Transverse colon (tissue), 4 donors: ENCODE measurements around the gene TFPI2. TPM values are rescaled to one million over a fixed set of nuclear protein-coding genes. Genes with fewer than 3 reads are reported as not detected.

ENCODE experiments used
- DNase-seq: peaks from one replicate; pipeline ENCODE4 v3.0.0-alpha.2; 2019
- H3K27ac ChIP-seq, 4 donors: fragments of 200-600 bp; sonication (generic); 2 replicates each; pipeline ENCODE4 v1.5.1; 2016 to 2018; ENCODE audit warnings: inconsistent platforms in 4 of 4
- H3K27me3 ChIP-seq: fragments of 200-600 bp; sonication (generic); 2 replicates; pipeline ENCODE4 v1.5.1; 2017; ENCODE audit warnings: inconsistent platforms
- H3K36me3 ChIP-seq, 4 donors: fragments of 200-600 bp; sonication (generic); 2 replicates each; pipeline ENCODE4 v1.5.1; 2017 to 2019; ENCODE audit warnings: inconsistent platforms in 4 of 4
- H3K4me1 ChIP-seq, 4 donors: fragments of 200-600 bp; sonication (generic); 2 replicates each; pipeline ENCODE4 v1.5.1; 2017 to 2020; ENCODE audit warnings: inconsistent platforms in 4 of 4
- H3K4me3 ChIP-seq, 4 donors: fragments of 200-600 bp; sonication (generic); 1 replicate in 1 of 4; 2 replicates in 3 of 4; pipeline versions ENCODE4 v1.5.1 to v1.6.1; 2017 to 2019; ENCODE audit warnings: inconsistent platforms in 4 of 4
- H3K9me3 ChIP-seq, 2 donors: fragments of 200-600 bp; sonication (generic); 2 replicates each; pipeline ENCODE4 v1.5.1; 2017 to 2019; ENCODE audit warnings: inconsistent platforms in 2 of 2
- CTCF ChIP-seq, 5 experiments: fragments of 200-600 bp in 3 of 5; fragments of 450-650 bp in 2 of 5; sonication (generic) in 3 of 5; IDR thresholded peaks; 1 replicate in 2 of 5; 2 replicates in 3 of 5; pipeline ENCODE4 v1.5.1; 2016 to 2017; ENCODE audit warnings: antibody characterized with exemption in 5 of 5, inconsistent platforms in 3 of 5, mild to moderate bottlenecking in 2 of 5, moderate library complexity in 1 of 5
- EP300 ChIP-seq: sonication (generic); formaldehyde crosslinking; IDR thresholded peaks from one replicate; pipeline ENCODE4 v1.6.1; 2017; ENCODE audit warnings: antibody characterized with exemption, low read depth
- POLR2A ChIP-seq: fragments of 450-650 bp; IDR thresholded peaks from one replicate; pipeline ENCODE4 v1.6.1; 2016; ENCODE audit warnings: antibody characterized with exemption, mild to moderate bottlenecking, moderate library complexity
- POLR2AphosphoS5 ChIP-seq, 3 donors: sonication (generic); formaldehyde crosslinking; IDR thresholded peaks; one replicate each; pipeline ENCODE4 v1.6.1; 2016; ENCODE audit warnings: antibody characterized with exemption in 3 of 3
- WGBS, 2 donors: methylation state at CpG; one replicate each; pipeline ENCODE4 v1.1.5; 2018; ENCODE audit warnings: low coverage in 1 of 2; 5-methylcytosine and 5-hydroxymethylcytosine counted together
- in situ Hi-C, 4 donors: fragments of 200-750 bp; cut with MboI; loops; one replicate each; pipeline versions ENCODE4 v1.15.0 to v1.15.1; 2017; ENCODE audit warnings: low sequenced_read_pairs in 3 of 4, low pct_ligation_motif_present in 1 of 4, low pct_unique_long_range_greater_than_20kb in 1 of 4
- intact Hi-C: fragments of 100-400 bp; cut with DNase I; formaldehyde crosslinking; loops from one replicate; pipeline ENCODE4 v1.15.1; 2023; ENCODE audit warnings: low total_unique reads
- total RNA-seq, 4 donors: library from RNA; depleted of rRNA; stranded (reverse); fragments of >200 nt; gene quantifications; one replicate each; pipeline ENCODE4 v1.1.0, GENCODE V29; 2016

TFPI2 gene
- total RNA-seq, 4 donors from 2014 or later = 0.40 to 0.79 (median 0.68) TPM; not detected in 1

DNA sequence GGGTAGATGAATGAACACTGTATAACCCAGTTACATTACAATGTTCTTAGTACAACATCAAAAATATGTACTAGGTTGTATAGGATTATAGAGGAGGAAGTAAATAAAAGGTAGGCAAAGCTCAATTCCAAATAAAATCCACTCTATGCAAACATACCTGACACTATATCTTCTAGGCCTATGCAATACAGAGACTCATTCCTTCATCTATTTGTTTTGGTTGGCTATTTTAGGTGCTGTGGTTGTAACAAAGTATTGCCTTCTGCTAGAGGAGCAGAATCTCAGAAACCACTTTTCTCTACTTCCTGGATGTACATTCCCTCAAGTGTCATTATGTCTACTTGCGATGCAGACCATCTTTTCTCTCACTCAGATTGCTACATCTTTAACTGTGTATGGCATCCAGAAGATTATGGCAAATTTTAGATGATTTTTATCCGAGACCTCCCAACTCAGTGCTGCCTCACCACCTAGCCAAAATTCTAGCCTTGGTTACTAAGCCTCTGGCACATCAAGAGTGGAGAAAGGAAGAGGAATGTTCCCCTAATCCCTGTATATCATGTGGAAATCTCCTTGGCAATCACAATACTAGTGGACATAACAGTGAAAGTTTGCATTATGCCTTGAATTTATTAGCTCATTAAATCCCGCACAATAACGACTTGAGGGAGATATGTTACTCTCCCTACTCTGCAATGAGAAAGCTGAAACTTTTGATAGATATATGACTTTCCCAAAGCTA lies 5.5 kb upstream of the TFPI2 start:
- Histone ChIP-seq H3K9me3 (no peaks in the 10 kb centered on the region), H3K4me3 (no peak overlapping the region), H3K4me1 (no peaks in the 10 kb centered on the region), H3K36me3 (no peaks in the 10 kb centered on the region), H3K27ac (no peak overlapping the region), H3K27me3 (peaks cover 5% of the 10 kb centered on the region)
- TF ChIP-seq POLR2A (no peak), POLR2AphosphoS5 (IDR thresholded peaks at IDR 0.05) (no peak), EP300 (no peak), CTCF (IDR thresholded peaks at IDR 0.05) (no peak)
- in situ Hi-C loops = loop anchor here in 1 of 4 donors (25.0 kb wide), 1 partner anchor 191 kb away; no protein-coding TSS in a partner anchor
- WGBS, 2 donors = 61 to 77% methylated on average over 4 of the region's 4 CpGs
- DNase-seq = no peak
- intact Hi-C loops = no loop called here

GRCh38 chr7:93894966-93895640 lies 4.5 kb upstream of the TFPI2 start:
- peaks cover 15% of the 10 kb centered on the region for H3K27me3 ChIP-seq
- in situ Hi-C loops = loop anchor here in 1 of 4 donors (25.0 kb wide), 1 partner anchor 192 kb away; no protein-coding TSS in a partner anchor
- 81 to 84% methylated on average over 3 of the region's 3 CpGs for WGBS, 2 donors
- no peaks in the 10 kb centered on the region for H3K9me3 ChIP-seq
- no peak overlapping the region for H3K27ac ChIP-seq
- TF ChIP-seq POLR2AphosphoS5 (IDR thresholded peaks at IDR 0.05) (no peak), EP300 (no peak), POLR2A (no peak), CTCF (IDR thresholded peaks at IDR 0.05) (no peak)
- intact Hi-C loops = no loop called here
- peaks cover 0 to 2% (median 0%) of the 10 kb centered on the region in 4 donors for H3K4me1 ChIP-seq
- no peak for DNase-seq
- H3K36me3 ChIP-seq = no peaks in the 10 kb centered on the region
- H3K4me3 ChIP-seq = no peak overlapping the region

GRCh38 chr7:93894426-93894825 lies 3.9 kb upstream of the TFPI2 start:
- H3K27ac ChIP-seq = no peak overlapping the region
- DNase-seq = no peak
- H3K4me3 ChIP-seq = no peak overlapping the region
- no peaks in the 10 kb centered on the region for H3K36me3 ChIP-seq
- H3K27me3 ChIP-seq = peaks cover 21% of the 10 kb centered on the region
- H3K4me1 ChIP-seq = peaks cover 0 to 5% (median 0%) of the 10 kb centered on the region in 4 donors
- no peaks in the 10 kb centered on the region for H3K9me3 ChIP-seq
- TF ChIP-seq EP300 (no peak), POLR2A (no peak), POLR2AphosphoS5 (IDR thresholded peaks at IDR 0.05) (no peak), CTCF (IDR thresholded peaks at IDR 0.05) (no peak)
- in situ Hi-C loops = loop anchor here in 1 of 4 donors (25.0 kb wide), 1 partner anchor 193 kb away; no protein-coding TSS in a partner anchor
- intact Hi-C loops = no loop called here
- 76 to 78% methylated on average over 1 of the region's 1 CpG for WGBS, 2 donors

DNA sequence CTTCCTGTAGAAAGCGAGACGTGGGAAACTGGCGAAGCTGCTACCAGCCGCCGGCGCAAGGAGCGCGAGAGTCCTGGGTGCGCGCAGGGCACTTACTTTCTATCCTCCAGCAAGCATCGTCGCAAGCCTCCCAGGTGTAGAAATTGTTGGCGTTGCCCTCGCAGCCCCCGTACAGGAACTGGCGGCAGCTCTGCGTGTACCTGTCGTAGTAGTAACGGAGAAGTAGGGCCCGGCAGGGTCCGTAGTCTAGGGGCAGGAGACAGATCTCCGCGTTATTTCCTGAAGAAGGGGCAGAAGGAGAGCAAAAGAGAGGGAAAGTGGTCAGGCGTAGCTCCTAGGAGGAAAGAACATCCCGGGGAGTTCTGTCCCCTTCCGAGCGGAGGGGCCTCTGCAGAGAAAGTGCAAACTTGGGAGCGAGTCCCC lies 501 bp downstream of the TFPI2 start:
- Histone ChIP-seq H3K4me3 (peak overlapping the region; percentile 14 to 53 (median 34)), H3K27me3 (peaks cover 27% of the 10 kb centered on the region), H3K36me3 (no peaks in the 10 kb centered on the region), H3K27ac (peak overlapping the region in 3 of 4 donors; percentile 10 to 44 (median 40)), H3K4me1 (peaks cover 0 to 5% (median 0%) of the 10 kb centered on the region in 4 donors), H3K9me3 (no peaks in the 10 kb centered on the region)
- no peak for TF ChIP-seq POLR2AphosphoS5 (IDR thresholded peaks at IDR 0.05)
- no peak for TF ChIP-seq CTCF (IDR thresholded peaks at IDR 0.05)
- TF ChIP-seq EP300 = no peak
- no peak for TF ChIP-seq POLR2A
- WGBS, 2 donors = 12 to 14% methylated on average over 6 to 28 of the region's 28 CpGs
- intact Hi-C loops (no loop called here), in situ Hi-C loops (loop anchor here in 1 of 4 donors (25.0 kb wide), 1 partner anchor 197 kb away; no protein-coding TSS in a partner anchor)
- DNase-seq = no peak
